Measurements from ENCODE around the gene SLC4A2. TPM values are rescaled to one million over a fixed set of nuclear protein-coding genes. Genes with fewer than 3 reads are reported as not detected.
"Not testable (repeated sequence)": the region's sequence is repeated elsewhere in the genome, so short reads cannot be mapped to it uniquely, and the experiment has no call there.

Gene SLC4A2
- total and polyA plus RNA-seq, 4 donors: 27.5 to 98.8 (median 72.6) TPM

GRCh38 chr7:151011097-151011409 lies 48.3 kb upstream of the SLC4A2 start (continued):
- no peak for TF ChIP-seq ZBTB33 (IDR thresholded peaks at IDR 0.05)

GRCh38 chr7:151011616-151012015 lies 47.8 kb upstream of the SLC4A2 start:
- not testable (repeated sequence) for H3K36me3 ChIP-seq (ENCODE audit: control insufficient read depth in 4 of 4, insufficient read depth in 3 of 4, low read depth in 1 of 4, low read length in 3 of 4); DNase-seq (ENCODE audit: low spot score); H3K27ac ChIP-seq (ENCODE audit: low read depth in 1 of 2, low read length in 2 of 2); H3K9ac ChIP-seq (ENCODE audit: low read depth in 1 of 2, low read length in 2 of 2); H3K9me3 ChIP-seq (ENCODE audit: control insufficient read depth in 4 of 4, low read length in 3 of 4); H3K4me3 ChIP-seq (ENCODE audit: low read depth in 1 of 3, low read length in 3 of 3); H3K27me3 ChIP-seq (ENCODE audit: control insufficient read depth in 4 of 4, insufficient read depth in 4 of 4, low read length in 3 of 4)
- 85% methylated on average over 12 of the region's 12 CpGs for WGBS
- peaks cover 2 to 32% (median 10%) of the 10 kb centered on the region in 4 donors for H3K4me1 ChIP-seq (ENCODE audit: control insufficient read depth in 4 of 4, insufficient read depth in 4 of 4, low read length in 3 of 4)

- Histone ChIP-seq H3K36me3 (ENCODE audit: control insufficient read depth in 4 of 4, insufficient read depth in 3 of 4, low read depth in 1 of 4, low read length in 3 of 4) (no peaks in the 10 kb centered on the region), H3K4me1 (ENCODE audit: control insufficient read depth in 4 of 4, insufficient read depth in 4 of 4, low read length in 3 of 4) (peaks cover 2 to 29% (median 9%) of the 10 kb centered on the region in 4 donors)
Observed at GRCh38 chr7:151012031-151012692, 47.2 kb upstream of the SLC4A2 start.

More at GRCh38 chr7:151012031-151012692, 47.2 kb upstream of the SLC4A2 start:
- 43% methylated on average over 6 of the region's 6 CpGs for WGBS
- no peak overlapping the region for H3K4me3 ChIP-seq (ENCODE audit: low read depth in 1 of 3, low read length in 3 of 3)
- H3K27ac ChIP-seq (ENCODE audit: low read depth in 1 of 2, low read length in 2 of 2): no peak overlapping the region
- H3K27me3 ChIP-seq (ENCODE audit: control insufficient read depth in 4 of 4, insufficient read depth in 4 of 4, low read length in 3 of 4): peaks cover 0 to 4% (median under 1%) of the 10 kb centered on the region in 4 donors
- no peak overlapping the region for H3K9ac ChIP-seq (ENCODE audit: low read depth in 1 of 2, low read length in 2 of 2)
- DNase-seq (ENCODE audit: low spot score): no peak
- H3K9me3 ChIP-seq (ENCODE audit: control insufficient read depth in 4 of 4, low read length in 3 of 4): no peaks in the 10 kb centered on the region
- no peak for TF ChIP-seq YY1 (IDR thresholded peaks at IDR 0.05)
- TF ChIP-seq REST (IDR thresholded peaks at IDR 0.05): no peak
- no peak for TF ChIP-seq HNF4G (IDR thresholded peaks at IDR 0.05)
- no peak for TF ChIP-seq RXRA (IDR thresholded peaks at IDR 0.05)
- no peak for TF ChIP-seq JUND (IDR thresholded peaks at IDR 0.05)
- no peak for TF ChIP-seq ATF3 (IDR thresholded peaks at IDR 0.05)
- no peak for TF ChIP-seq SP1 (IDR thresholded peaks at IDR 0.05)
- no peak for TF ChIP-seq FOXA2 (IDR thresholded peaks at IDR 0.05)
